BJ (cell line): ENCODE measurements around the gene SHH. TPM values are rescaled to one million over a fixed set of nuclear protein-coding genes. Genes with fewer than 3 reads are reported as not detected.

Source experiments
- CTCF ChIA-PET: fragments of 350-600 bp; formaldehyde crosslinking; extraction: SDS; loops from one replicate; lab custom pipeline; 2021; ENCODE audit warnings: antibody characterized with exemption, inconsistent platforms; lab: Yijun Ruan, JAX
- POLR2A ChIA-PET: fragments of 300-600 bp; sonication (Branson Sonifier 250); formaldehyde crosslinking; extraction: SDS; loops from one replicate; lab custom pipeline; 2021; ENCODE audit warnings: antibody characterized with exemption; lab: Charles Lee
- DNase-seq: peaks from one replicate; pipeline ENCODE4 v3.0.0-alpha.2; 2011; ENCODE audit warnings: low read depth
- H3K27me3 ChIP-seq: 2 replicates; pipeline ENCODE4 v1.6.0; 2011; ENCODE audit warnings: low read length; ENCODE audit not compliant: control insufficient read depth, insufficient read depth
- H3K36me3 ChIP-seq: 2 replicates; pipeline ENCODE4 v1.5.1; 2011; ENCODE audit warnings: low read length; ENCODE audit not compliant: control insufficient read depth, insufficient read depth
- H3K4me3 ChIP-seq: 2 replicates; pipeline ENCODE4 v1.5.1; 2011; ENCODE audit warnings: low read depth, mild to moderate bottlenecking, control low read depth, low read length
- polyA plus RNA-seq: library from polyadenylated mRNA; depleted of rRNA; stranded (reverse); fragments of >200 nt; gene quantifications from 2 replicates; pipeline ENCODE4 v1.2.3, GENCODE V29; 2011
- TF ChIP-seq, protein P1 (sequence below): IDR thresholded peaks from 2 replicates; pipeline ENCODE4 v1.5.1; 2011; ENCODE audit warnings: low read depth, mild to moderate bottlenecking, control low read depth, inconsistent platforms, low read length, moderate library complexity; ENCODE audit not compliant: insufficient read depth

Gene SHH
- polyA plus RNA-seq, 1 experiment, result not detected

DNA sequence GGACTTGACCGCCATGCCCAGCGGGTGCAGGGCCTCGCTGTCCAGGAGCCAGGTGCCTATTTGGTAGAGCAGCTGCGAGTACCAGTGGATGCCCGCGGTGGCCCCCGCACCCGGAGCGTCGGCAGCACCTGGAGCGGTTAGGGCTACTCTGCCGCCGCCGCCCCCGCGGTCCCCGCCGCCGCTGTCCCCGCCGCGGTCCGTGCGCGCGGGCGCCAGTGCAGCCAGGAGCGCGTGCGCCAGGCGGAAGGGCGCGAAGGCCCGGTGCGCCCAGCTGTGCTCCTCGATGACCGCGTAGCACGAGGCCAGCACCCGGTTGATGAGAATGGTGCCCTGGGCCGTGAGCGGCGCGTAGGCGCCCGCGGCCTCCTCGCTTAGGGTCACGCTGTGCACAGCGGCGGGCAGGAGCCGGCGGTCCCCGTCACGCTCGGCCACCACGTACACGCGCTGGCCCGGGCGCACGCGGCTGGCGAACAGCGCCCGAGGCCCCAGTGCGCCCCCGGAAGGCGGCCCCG is 9.3 kb downstream of the SHH start:
- ChIA-PET CTCF (no interaction called here), POLR2A (no interaction called here)
- Histone ChIP-seq H3K36me3 (no peaks in the 10 kb centered on the region), H3K4me3 (no peak overlapping the region), H3K27me3 (peaks cover 36% of the 10 kb centered on the region)
- no peak for DNase-seq
- TF ChIP-seq, protein P1, sequence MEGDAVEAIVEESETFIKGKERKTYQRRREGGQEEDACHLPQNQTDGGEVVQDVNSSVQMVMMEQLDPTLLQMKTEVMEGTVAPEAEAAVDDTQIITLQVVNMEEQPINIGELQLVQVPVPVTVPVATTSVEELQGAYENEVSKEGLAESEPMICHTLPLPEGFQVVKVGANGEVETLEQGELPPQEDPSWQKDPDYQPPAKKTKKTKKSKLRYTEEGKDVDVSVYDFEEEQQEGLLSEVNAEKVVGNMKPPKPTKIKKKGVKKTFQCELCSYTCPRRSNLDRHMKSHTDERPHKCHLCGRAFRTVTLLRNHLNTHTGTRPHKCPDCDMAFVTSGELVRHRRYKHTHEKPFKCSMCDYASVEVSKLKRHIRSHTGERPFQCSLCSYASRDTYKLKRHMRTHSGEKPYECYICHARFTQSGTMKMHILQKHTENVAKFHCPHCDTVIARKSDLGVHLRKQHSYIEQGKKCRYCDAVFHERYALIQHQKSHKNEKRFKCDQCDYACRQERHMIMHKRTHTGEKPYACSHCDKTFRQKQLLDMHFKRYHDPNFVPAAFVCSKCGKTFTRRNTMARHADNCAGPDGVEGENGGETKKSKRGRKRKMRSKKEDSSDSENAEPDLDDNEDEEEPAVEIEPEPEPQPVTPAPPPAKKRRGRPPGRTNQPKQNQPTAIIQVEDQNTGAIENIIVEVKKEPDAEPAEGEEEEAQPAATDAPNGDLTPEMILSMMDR, result no peak

DNA sequence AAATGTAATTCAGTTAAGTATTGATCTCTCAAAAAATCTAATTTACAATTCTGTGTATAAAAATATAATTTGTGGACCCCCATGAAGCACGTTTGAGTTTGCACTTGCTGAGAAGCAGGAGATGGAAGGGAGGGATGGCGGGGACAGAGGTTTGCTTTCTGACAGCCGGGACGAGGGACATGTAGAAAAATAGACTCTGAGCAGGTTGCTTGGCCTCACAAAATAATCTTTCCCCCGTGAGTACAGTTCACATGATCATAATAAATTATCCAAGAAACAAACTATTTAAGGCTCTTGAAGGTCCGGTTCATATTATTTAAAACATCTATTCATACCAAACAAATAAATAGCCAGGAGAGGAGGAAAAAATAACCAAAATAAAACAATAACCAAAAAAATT is 10.0 kb downstream of the SHH start:
- ChIA-PET CTCF (no interaction called here), POLR2A (no interaction called here)
- H3K27me3 ChIP-seq, result peaks cover 29% of the 10 kb centered on the region

DNA sequence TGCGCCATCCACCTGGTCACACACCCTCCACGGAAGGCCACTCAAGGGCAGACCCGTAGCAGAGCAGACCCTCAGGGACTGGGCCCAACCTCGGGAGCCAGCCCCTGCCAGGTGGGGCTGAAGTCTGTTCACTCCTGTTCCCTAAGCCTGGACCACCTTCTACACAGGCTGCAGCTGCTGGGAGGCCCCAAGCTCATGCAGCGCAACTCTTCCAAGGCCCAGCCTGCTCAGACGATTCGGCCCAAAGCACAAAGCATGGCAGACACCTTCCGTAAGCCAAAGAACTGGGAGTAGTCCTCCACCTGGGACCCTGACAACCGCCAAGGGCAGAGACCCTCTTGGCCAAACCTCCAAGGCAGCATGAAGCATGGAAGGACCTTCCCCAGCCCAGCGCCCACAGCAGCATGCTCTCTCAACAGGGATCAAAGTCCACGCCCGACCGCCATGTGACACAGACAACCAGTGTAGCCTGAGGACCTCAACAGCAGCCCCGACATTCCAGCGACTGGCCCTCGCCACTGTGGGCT is 11.5 kb downstream of the SHH start:
- Histone ChIP-seq H3K36me3 (no peaks in the 10 kb centered on the region), H3K27me3 (peaks cover 19% of the 10 kb centered on the region), H3K4me3 (no peak overlapping the region)
- ChIA-PET POLR2A (no interaction called here), CTCF (no interaction called here)
- TF ChIP-seq, protein P1, result no peak
- no peak for DNase-seq

More for the DNA sequence above, 10.0 kb downstream of the SHH start:
- Histone ChIP-seq H3K36me3 (no peaks in the 10 kb centered on the region), H3K4me3 (no peak overlapping the region)
- DNase-seq, result no peak
- TF ChIP-seq, protein P1, result no peak

DNA sequence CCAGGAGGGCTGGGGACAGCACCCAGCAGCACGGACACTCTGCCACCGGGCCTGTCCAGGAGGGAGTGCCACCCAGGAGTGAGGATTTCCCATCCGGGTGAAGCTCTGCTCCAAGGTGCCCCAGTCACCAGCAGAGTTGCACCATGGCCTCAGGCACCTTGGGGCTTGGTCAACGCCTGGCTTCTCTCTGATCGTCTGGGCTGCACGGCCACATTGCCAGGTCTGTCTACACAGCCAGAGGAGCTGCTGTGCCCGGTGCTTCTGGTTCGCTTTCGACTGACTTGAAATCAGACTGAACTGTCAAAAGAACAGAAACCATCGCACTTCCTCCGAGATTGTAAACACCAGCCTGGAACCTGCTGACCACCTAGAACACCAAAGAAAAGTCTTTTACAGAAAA is 12.0 kb downstream of the SHH start:
- POLR2A ChIA-PET, result no interaction called here
- no peak overlapping the region for H3K4me3 ChIP-seq
- H3K36me3 ChIP-seq, result no peaks in the 10 kb centered on the region
- CTCF ChIA-PET, result no interaction called here
- TF ChIP-seq, protein P1, result no peak
- H3K27me3 ChIP-seq, result peaks cover 17% of the 10 kb centered on the region
- DNase-seq, result no peak

DNA sequence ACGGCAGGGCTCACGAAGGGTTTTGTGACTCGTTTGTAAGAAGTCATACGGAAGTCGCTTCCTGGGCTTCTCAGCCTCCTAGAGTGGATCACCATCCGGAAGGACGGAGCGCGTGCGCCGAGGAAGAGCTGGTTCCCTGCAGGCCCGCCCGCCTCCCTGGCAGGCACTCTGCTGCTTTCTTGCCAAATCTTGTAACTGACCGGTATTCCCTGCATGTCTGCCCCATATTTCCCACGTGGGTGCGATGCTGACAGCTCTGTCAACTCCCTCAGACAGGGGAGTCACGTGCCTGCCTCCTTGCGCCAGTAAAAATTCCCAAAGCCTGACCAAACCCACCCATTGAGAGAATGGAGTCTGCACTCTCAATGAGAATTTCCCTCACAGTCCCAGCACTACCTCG is 12.7 kb downstream of the SHH start:
- TF ChIP-seq, protein P1, result no peak
- CTCF ChIA-PET, result interaction anchor here (1.4 kb wide), 2 partner anchors 10 to 22 kb away, joined by 3 to 6 read pairs; no protein-coding TSS in a partner anchor
- no peaks in the 10 kb centered on the region for H3K36me3 ChIP-seq
- no peak for DNase-seq
- H3K4me3 ChIP-seq, result no peak overlapping the region
- POLR2A ChIA-PET, result no interaction called here
- peaks cover 17% of the 10 kb centered on the region for H3K27me3 ChIP-seq
